GM12878 (cell line): Measurements from ENCODE around the gene WDR77. TPM values are rescaled to one million over a fixed set of nuclear protein-coding genes. Genes with fewer than 3 reads are reported as not detected.
A peak's percentile ranks its signal among the peaks of the same experiment; 100 is the strongest.

Source experiments
- DPF2 ChIP-seq: fragments of 450-650 bp; IDR thresholded peaks from 2 replicates; pipeline ENCODE4 v1.6.1; 2017; ENCODE audit warnings: mild to moderate bottlenecking
- MXI1 ChIP-seq: fragments of 150-350 bp; IDR thresholded peaks from 2 replicates; pipeline ENCODE4 v1.6.1; 2011; ENCODE audit warnings: low read depth, mild to moderate bottlenecking, inconsistent platforms, low read length, improper control_type of control experiment
- NFXL1 ChIP-seq: fragments of 450-650 bp; IDR thresholded peaks from 2 replicates; pipeline ENCODE4 v1.6.1; 2017; ENCODE audit warnings: antibody characterized with exemption, mild to moderate bottlenecking, borderline replicate concordance
- NFYB ChIP-seq: IDR thresholded peaks from 2 replicates; pipeline ENCODE4 v1.6.1; 2011; ENCODE audit warnings: low read depth, mild to moderate bottlenecking, low read length, improper control_type of control experiment, moderate library complexity; ENCODE audit not compliant: insufficient read depth
- PML ChIP-seq: IDR thresholded peaks from 2 replicates; pipeline ENCODE4 v1.6.1; 2012; ENCODE audit warnings: low read length, inconsistent platforms
- POLR2AphosphoS2 ChIP-seq: IDR thresholded peaks from 2 replicates; pipeline ENCODE4 v1.6.1; 2011; ENCODE audit warnings: low read depth, mild to moderate bottlenecking, low read length, improper control_type of control experiment, moderate library complexity
- POU2F2 ChIP-seq: IDR thresholded peaks from 3 replicates; pipeline ENCODE4 v1.6.1; 2011; ENCODE audit warnings: low read depth, mild to moderate bottlenecking, low read length, borderline replicate concordance
- SIX5 ChIP-seq: IDR thresholded peaks from 2 replicates; pipeline ENCODE4 v1.6.1; 2011; ENCODE audit warnings: mild to moderate bottlenecking, low read depth, low read length, moderate library complexity; ENCODE audit not compliant: severe bottlenecking
- SMAD1 ChIP-seq: fragments of 450-650 bp; IDR thresholded peaks from 2 replicates; pipeline ENCODE4 v1.6.1; 2018; ENCODE audit warnings: mild to moderate bottlenecking, low read depth; ENCODE audit not compliant: partially characterized antibody
- TCF12 ChIP-seq: IDR thresholded peaks from 2 replicates; pipeline ENCODE4 v1.6.1; 2011; ENCODE audit warnings: low read depth, mild to moderate bottlenecking, low read length
- ZBED1 ChIP-seq: IDR thresholded peaks from 2 replicates; pipeline ENCODE4 v1.6.1; 2016; ENCODE audit warnings: borderline replicate concordance
- ZNF384 ChIP-seq: IDR thresholded peaks from 2 replicates; pipeline ENCODE4 v1.6.1; 2012; ENCODE audit warnings: low read depth, mild to moderate bottlenecking, low read length, improper control_type of control experiment, borderline replicate concordance
- polyA plus RNA-seq, 11 experiments: library from polyadenylated mRNA; depleted of rRNA in 4 of 11; unstranded in 6 of 11; stranded (reverse) in 5 of 11; fragments of >200 nt; fragmentation: Nextera tagmentation in 4 of 11; fragmentation: Illumina TruSeq in 1 of 11; extraction: Ambion mirVana in 4 of 11; extraction: Trizol in 1 of 11; gene quantifications; 1 replicate in 1 of 11; 2 replicates in 10 of 11; pipeline versions ENCODE4 v1.2.1 to v1.2.3, GENCODE V29; 2011 to 2016; ENCODE audit warnings: inconsistent platforms in 2 of 11, missing spikeins in 2 of 11, low read depth in 1 of 11
- total RNA-seq, 4 experiments: library from RNA; depleted of rRNA in 3 of 4; stranded (reverse); fragments of >200 nt in 3 of 4; fragmentation: Illumina TruSeq in 1 of 4; extraction: Trizol in 1 of 4; gene quantifications; 2 replicates each; pipeline versions ENCODE4 v1.2.1 to v1.2.3, GENCODE V29; 2013 to 2021
- TF ChIP-seq, protein P1 (sequence below): IDR thresholded peaks from 2 replicates; pipeline ENCODE4 v1.6.1; 2011; ENCODE audit warnings: low read depth, low read length, improper control_type of control experiment, borderline replicate concordance
- TF ChIP-seq, protein P2 (sequence below): IDR thresholded peaks from 2 replicates; pipeline ENCODE4 v1.6.1; 2012; ENCODE audit warnings: low read depth, low read length, improper control_type of control experiment
- TF ChIP-seq, protein P3 (sequence below): fragments of 450-650 bp; IDR thresholded peaks from 2 replicates; pipeline ENCODE4 v1.6.1; 2017; ENCODE audit warnings: borderline replicate concordance
- TF ChIP-seq, protein P4 (sequence below): fragments of 450-650 bp; IDR thresholded peaks from 2 replicates; pipeline ENCODE4 v1.6.1; 2017; ENCODE audit warnings: low read depth, mild to moderate bottlenecking, moderate library complexity
- TF ChIP-seq, protein P5 (sequence below): IDR thresholded peaks from 2 replicates; pipeline ENCODE4 v1.6.1; 2012; ENCODE audit warnings: low read depth, low read length, improper control_type of control experiment
- TF ChIP-seq, protein P6 (sequence below): IDR thresholded peaks from 2 replicates; pipeline ENCODE4 v1.6.1; 2012; ENCODE audit warnings: low read length, inconsistent platforms
- TF ChIP-seq, protein P7 (sequence below): IDR thresholded peaks from 2 replicates; pipeline ENCODE4 v1.6.1; 2011; ENCODE audit warnings: borderline replicate concordance, low read depth, mild to moderate bottlenecking, moderate library complexity, mixed read lengths, low read length; ENCODE audit not compliant: insufficient read depth; ENCODE audit errors: extremely low read length

The WDR77 gene
- total and polyA plus RNA-seq, 10 of the 15 experiments (the other 5 are each of a cell fraction or from before 2014, with no cell fraction given) = 12.7 to 167 (median 67.1) TPM

DNA sequence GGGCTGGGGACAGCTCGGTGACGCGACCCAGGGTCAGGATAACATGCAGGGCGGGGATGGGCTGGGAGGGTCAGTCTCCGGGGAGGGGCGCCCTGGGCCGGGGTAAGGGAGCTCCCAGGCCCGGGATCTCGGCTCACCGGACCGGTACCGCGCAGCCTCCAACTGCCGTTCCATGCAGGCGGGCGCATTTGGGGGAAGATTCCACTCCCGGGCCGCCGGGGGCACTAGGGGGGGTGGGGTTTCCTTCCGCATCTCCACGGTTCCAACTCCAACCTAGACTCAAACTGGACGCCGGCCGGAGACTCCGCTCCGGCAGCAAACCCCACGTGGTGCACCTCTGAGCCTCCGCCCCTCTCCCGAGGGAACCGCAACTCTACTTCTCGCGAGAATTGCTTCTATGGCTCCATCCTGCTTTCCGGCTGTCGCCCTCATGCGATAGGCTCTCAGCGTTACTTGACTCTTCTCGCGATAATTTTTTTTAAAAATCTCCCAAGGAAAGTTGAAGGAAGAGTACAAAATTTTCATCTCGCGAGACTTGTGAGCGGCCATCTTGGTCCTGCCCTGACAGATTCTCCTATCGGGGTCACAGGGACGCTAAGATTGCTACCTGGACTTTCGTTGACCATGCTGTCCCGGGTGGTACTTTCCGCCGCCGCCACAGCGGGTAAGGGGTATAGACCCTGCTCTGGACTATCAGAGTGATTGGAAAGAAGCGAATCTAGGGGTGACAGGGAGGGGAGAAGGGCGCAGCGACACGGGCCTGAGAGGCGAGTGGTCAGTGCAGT, at the start of gene WDR77, which contains the start of gene ATP5PB (continued):
- no peak for TF ChIP-seq NFXL1
- TF ChIP-seq ZNF384 = peak; percentile 96
- no peak for TF ChIP-seq DPF2
- TF ChIP-seq ZBED1 = peak; percentile 78; the same call in 1 of the 2 replicates
- TF ChIP-seq, protein P1, sequence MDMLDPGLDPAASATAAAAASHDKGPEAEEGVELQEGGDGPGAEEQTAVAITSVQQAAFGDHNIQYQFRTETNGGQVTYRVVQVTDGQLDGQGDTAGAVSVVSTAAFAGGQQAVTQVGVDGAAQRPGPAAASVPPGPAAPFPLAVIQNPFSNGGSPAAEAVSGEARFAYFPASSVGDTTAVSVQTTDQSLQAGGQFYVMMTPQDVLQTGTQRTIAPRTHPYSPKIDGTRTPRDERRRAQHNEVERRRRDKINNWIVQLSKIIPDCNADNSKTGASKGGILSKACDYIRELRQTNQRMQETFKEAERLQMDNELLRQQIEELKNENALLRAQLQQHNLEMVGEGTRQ = peak; percentile 82
- TF ChIP-seq, protein P2, sequence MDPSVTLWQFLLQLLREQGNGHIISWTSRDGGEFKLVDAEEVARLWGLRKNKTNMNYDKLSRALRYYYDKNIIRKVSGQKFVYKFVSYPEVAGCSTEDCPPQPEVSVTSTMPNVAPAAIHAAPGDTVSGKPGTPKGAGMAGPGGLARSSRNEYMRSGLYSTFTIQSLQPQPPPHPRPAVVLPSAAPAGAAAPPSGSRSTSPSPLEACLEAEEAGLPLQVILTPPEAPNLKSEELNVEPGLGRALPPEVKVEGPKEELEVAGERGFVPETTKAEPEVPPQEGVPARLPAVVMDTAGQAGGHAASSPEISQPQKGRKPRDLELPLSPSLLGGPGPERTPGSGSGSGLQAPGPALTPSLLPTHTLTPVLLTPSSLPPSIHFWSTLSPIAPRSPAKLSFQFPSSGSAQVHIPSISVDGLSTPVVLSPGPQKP = 0 out of 2 replicates have a peak, but pooled peaks have one; percentile 30
- TF ChIP-seq PML = peak; percentile 69
- TF ChIP-seq MXI1 = peak; percentile 96
- TF ChIP-seq, protein P3, sequence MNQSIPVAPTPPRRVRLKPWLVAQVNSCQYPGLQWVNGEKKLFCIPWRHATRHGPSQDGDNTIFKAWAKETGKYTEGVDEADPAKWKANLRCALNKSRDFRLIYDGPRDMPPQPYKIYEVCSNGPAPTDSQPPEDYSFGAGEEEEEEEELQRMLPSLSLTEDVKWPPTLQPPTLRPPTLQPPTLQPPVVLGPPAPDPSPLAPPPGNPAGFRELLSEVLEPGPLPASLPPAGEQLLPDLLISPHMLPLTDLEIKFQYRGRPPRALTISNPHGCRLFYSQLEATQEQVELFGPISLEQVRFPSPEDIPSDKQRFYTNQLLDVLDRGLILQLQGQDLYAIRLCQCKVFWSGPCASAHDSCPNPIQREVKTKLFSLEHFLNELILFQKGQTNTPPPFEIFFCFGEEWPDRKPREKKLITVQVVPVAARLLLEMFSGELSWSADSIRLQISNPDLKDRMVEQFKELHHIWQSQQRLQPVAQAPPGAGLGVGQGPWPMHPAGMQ = peak; percentile 87
- TF ChIP-seq, protein P4, sequence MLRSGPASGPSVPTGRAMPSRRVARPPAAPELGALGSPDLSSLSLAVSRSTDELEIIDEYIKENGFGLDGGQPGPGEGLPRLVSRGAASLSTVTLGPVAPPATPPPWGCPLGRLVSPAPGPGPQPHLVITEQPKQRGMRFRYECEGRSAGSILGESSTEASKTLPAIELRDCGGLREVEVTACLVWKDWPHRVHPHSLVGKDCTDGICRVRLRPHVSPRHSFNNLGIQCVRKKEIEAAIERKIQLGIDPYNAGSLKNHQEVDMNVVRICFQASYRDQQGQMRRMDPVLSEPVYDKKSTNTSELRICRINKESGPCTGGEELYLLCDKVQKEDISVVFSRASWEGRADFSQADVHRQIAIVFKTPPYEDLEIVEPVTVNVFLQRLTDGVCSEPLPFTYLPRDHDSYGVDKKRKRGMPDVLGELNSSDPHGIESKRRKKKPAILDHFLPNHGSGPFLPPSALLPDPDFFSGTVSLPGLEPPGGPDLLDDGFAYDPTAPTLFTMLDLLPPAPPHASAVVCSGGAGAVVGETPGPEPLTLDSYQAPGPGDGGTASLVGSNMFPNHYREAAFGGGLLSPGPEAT = peak; percentile 91
- TF ChIP-seq NFYB = peak; percentile 69; the same call in 1 of the 2 replicates
- 0 out of 2 replicates have a peak, but pooled peaks have one; percentile 52 for TF ChIP-seq POLR2AphosphoS2
- TF ChIP-seq, protein P5, sequence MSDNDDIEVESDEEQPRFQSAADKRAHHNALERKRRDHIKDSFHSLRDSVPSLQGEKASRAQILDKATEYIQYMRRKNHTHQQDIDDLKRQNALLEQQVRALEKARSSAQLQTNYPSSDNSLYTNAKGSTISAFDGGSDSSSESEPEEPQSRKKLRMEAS = peak; percentile 96
- peak; percentile 46 for TF ChIP-seq SIX5
- 0 out of 2 replicates have a peak, but pooled peaks have one; percentile 4 for TF ChIP-seq TCF12
- no peak; the same call in 2 of the 3 replicates for TF ChIP-seq POU2F2
- TF ChIP-seq SMAD1 = peak; percentile 32
- TF ChIP-seq, protein P6, sequence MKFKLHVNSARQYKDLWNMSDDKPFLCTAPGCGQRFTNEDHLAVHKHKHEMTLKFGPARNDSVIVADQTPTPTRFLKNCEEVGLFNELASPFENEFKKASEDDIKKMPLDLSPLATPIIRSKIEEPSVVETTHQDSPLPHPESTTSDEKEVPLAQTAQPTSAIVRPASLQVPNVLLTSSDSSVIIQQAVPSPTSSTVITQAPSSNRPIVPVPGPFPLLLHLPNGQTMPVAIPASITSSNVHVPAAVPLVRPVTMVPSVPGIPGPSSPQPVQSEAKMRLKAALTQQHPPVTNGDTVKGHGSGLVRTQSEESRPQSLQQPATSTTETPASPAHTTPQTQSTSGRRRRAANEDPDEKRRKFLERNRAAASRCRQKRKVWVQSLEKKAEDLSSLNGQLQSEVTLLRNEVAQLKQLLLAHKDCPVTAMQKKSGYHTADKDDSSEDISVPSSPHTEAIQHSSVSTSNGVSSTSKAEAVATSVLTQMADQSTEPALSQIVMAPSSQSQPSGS = peak; percentile 56; the same call in 1 of the 2 replicates
- TF ChIP-seq, protein P7, sequence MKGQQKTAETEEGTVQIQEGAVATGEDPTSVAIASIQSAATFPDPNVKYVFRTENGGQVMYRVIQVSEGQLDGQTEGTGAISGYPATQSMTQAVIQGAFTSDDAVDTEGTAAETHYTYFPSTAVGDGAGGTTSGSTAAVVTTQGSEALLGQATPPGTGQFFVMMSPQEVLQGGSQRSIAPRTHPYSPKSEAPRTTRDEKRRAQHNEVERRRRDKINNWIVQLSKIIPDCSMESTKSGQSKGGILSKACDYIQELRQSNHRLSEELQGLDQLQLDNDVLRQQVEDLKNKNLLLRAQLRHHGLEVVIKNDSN = peak; percentile 84
